ENCODE measurements around the gene GLRA2. TPM values are rescaled to one million over a fixed set of nuclear protein-coding genes. Genes with fewer than 3 reads are reported as not detected.
A peak's percentile ranks its signal among the peaks of the same experiment; 100 is the strongest.
"Not testable (repeated sequence)": the region's sequence is repeated elsewhere in the genome, so short reads cannot be mapped to it uniquely, and the experiment has no call there.

The GLRA2 gene
- total RNA-seq, 2 donors from 2014 or later: not detected

DNA sequence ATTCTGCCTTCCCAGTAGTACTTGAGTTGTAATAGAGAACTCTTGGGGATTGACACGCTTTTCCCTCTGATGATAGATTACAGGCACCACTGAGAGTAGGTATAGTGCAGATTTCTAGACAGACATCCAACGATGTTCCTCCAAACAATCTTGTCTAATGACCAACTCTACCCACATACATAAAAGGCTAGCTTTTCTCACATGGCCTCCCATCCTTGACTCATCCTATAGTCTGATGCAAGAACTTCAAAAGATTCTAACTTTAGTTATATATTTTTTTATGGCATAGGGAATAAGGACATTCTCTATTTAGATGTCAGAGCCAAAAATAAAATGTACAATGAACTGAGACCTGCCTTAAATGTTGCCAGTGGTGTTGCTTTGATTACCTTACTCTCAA is 60.9 kb downstream of the GLRA2 start:
- intact Hi-C loops (cut with DNase I): no loop called here
- no peak for ATAC-seq
- DNase-seq: no peak

DNA sequence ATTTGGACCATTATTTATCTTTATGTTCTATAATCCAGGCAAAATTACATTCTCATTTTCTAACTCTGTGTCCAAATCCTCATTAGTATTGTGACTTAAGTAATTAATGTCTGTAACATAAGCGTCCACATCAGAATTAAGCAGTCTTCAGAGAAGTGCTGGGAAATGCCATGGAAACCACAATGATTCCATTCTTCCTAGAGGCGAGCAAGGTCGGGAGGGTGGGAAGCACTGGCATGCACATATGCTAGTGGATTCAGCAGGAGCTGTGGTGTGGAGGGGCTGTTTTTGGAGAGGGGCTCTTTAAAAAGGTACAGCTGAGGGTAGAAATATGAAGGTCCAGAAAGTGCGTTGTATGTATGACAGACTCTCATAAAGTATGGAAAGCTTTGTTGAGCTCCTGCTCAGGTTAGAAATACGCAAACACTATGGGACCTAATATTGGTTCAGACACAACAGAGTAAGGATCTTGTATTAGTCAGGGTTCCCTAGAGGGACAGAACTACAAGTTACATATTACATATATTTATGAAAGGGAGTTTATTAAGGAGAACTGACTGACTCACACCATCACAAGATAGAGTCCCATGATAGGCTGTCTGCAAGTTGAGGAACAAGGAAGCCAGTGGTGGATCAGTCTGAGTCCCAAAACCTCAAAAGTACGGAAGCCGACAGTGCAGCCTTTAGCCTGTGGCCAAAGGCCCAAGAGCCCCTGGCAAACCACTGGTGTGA is 61.5 kb downstream of the GLRA2 start:
- intact Hi-C loops (cut with DNase I): no loop called here
- ATAC-seq (no peak), DNase-seq (no peak)

DNA sequence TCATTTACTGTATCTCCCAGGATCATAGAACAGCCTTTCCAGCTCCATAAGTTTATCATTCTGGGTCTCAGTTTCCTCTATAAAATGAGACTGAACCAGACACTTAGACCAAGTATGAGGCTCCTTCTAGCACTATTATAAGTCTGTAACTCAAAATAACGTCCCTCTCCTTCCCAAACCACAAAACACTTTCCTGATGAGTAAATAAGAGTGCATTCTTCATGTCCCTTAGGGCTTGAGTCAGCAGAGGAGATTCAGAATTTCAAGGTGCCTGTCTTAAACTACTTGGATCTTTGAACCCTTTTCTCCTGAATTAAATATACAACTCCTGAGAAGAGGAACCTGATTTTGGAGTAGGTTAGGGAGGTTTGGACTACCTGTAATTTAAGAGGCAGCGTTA is 62.6 kb downstream of the GLRA2 start:
- DNase-seq (no peak), ATAC-seq (no peak)
- intact Hi-C loops (cut with DNase I): no loop called here

DNA sequence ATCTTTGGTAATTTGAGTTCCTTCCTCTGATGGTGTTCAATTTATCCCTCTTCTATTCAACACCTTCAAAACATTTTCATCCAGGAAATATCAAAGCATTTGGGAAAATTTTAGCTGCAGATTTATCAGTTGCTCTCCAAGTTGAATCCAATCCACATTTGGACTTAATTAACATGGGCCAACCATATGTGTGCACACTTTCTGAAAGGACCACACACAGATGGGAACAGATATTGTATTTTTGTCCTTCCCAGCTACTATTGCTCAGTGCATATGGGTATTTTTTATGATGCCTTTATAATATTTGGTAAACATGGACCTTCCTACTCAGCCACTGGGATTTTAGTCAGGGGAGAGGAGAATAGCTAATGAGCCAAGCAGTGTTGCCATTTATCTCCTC is 65.2 kb downstream of the GLRA2 start:
- DNase-seq (no peak), ATAC-seq (no peak)
- intact Hi-C loops (cut with DNase I): no loop called here

DNA sequence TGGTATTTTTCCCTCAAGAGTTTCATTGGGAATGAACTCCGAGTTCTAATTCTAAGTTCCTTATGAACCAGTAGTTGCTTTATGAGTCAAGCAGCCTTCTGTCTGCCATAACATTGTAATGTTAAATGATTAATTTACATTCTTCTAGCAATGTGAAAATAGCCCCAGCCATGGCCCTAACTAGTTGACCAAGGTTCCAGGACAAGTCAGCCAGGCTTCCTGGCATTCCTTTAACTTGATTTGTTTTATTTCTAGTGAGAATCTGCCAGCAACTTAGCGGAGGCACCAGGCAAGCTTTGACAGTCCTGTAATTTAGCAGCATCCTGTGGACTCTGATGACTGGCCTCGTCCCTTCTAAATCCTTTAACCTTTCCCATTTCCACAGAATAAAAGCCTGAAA is 69.0 kb downstream of the GLRA2 start:
- DNase-seq (no peak), ATAC-seq (no peak)
- intact Hi-C loops (cut with DNase I): no loop called here

DNA sequence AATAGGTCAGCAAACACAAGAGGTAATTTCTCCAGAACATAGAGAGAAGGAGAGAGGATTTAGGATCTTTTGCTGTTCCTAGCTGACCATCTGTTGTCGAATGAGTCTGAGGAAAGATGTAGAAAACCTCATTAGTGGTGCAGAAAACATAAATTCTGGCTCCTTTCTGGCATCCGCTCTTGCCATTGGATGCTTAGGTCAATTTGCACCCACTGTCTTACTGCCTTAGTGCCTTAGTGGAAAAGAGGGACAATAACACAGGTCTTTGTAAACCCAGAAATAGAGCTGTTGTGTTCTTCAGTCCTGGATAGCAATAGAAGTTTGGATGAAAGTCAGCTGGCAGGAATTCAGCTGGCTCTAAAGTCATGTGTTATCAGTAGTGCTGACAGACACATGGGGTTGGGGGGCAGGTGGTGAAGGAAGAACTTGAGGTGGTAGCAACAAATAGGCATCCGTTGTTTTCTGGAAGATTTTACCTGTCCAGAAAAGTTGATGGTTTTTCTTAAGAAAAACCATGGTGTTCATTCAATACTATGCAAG is 78.2 kb downstream of the GLRA2 start:
- intact Hi-C loops (cut with DNase I): no loop called here
- no peak for DNase-seq
- ATAC-seq: no peak

DNA sequence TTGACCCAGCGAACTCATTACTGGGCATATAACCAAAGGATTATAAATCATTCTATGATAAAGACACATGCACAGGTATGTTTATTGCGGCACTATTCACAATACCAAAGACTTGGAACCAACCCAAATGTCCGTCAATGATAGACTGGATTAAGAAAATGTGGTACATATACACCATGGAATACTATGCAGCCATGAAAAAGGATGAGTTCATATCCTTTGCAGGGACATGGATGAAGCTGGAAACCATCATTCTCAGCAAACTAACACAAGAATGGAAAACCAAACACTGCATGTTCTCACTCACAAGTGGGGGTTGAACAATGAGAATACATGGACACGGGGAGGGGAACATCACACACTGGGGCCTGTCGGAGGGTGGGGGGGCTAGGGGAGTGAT is 83.1 kb downstream of the GLRA2 start:
- ATAC-seq; intact Hi-C loops (cut with DNase I); DNase-seq: not testable (repeated sequence)

DNA sequence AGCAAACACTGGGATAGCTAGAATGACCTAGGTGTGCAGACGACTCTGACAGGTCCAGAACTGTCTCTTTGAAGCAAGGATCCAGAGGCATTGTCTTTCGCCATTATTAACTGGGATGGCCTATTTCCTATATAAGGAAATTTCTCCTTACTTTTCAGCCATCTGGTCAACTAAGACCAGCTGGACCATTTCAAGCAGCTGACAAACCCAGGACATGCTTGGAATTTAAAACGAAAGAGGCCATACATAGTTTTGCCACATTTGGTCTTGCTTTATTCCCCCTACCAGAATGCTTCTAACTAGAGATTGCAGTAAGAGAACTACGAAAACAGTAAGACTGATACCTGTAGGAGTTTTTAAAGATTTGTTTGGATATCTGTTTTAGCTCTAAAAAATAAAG is 87.0 kb downstream of the GLRA2 start:
- intact Hi-C loops (cut with DNase I): no loop called here
- DNase-seq (no peak), ATAC-seq (no peak)

DNA sequence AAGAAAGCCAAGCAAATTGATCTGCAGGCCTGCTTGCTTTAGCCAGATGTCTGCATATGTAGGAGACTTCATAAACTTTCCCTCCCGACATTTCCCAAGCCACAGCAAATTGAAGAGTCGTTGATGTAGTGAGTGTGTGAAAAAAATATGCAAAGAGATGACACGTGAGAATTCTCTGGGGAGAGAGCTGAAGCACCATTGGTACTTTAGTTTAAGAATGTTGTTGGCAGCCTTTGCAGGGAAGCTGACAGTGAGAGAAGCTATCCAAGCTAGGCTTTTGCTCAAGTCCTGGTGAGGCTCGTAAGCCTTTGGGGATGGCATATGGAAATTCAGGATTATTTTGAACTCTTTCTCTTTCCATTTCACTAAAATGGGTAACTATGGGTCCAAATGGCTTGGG is 87.5 kb downstream of the GLRA2 start:
- DNase-seq (no peak), ATAC-seq (no peak)
- intact Hi-C loops (cut with DNase I): no loop called here

DNA sequence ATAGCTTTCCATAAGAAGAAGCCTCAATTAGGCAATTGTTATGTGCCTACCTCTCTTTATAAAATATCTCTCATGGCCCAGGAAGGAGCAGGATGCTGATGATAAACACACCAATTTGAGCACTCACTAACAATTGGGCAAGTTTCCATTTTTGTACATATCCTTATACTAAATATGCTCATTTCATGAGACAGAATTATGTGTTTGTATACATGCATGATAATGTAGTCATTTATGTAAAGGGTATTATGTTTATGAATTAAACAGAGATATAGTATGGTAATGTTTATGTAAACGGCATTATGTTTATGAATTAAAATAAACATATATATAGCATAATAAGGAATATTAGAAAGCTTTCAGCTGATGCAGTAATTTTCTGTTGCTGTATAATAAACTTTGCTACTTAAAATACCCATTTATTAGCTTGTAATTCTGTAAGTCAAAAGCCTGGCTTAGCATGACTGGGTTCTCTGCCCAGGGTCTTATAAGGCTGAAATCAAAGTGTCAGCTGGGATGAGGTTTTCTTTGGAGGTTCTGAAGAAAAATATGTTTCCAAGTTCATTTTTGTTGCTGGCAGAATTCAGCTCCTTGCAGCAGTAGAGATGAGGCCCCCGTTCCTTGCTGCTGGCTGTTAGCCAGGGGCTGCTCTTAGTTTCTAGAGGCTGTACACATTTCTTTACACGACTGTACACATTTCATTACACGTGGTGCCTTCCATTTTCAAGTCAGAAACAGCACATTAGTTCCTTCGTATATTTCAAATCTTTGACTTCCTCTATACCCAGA is 89.0 kb downstream of the GLRA2 start:
- ATAC-seq (no peak), DNase-seq (no peak)

DNA sequence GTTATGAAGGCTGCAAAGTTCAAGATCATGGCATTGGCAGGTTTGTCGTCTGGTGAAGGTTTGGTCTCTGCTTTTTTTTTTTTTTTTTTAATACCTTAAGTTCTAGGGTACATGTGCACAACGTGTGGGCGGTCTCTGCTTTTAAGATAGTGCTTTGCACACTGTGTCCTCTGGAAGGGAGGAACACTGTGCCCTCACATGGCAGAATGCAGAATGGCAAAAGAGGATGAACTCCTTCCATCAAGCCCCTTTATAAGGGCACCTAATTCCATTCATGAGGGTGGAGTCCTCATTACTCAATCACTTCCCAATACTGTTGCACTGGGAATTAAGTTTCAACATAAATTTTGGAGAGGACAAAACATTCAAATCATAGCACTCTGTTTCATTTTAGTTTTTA is 101.4 kb downstream of the GLRA2 start:
- intact Hi-C loops (cut with DNase I): no loop called here
- DNase-seq: no peak
- no peak for ATAC-seq

More for the DNA sequence above, 89.0 kb downstream of the GLRA2 start:
- intact Hi-C loops (cut with DNase I): no loop called here

DNA sequence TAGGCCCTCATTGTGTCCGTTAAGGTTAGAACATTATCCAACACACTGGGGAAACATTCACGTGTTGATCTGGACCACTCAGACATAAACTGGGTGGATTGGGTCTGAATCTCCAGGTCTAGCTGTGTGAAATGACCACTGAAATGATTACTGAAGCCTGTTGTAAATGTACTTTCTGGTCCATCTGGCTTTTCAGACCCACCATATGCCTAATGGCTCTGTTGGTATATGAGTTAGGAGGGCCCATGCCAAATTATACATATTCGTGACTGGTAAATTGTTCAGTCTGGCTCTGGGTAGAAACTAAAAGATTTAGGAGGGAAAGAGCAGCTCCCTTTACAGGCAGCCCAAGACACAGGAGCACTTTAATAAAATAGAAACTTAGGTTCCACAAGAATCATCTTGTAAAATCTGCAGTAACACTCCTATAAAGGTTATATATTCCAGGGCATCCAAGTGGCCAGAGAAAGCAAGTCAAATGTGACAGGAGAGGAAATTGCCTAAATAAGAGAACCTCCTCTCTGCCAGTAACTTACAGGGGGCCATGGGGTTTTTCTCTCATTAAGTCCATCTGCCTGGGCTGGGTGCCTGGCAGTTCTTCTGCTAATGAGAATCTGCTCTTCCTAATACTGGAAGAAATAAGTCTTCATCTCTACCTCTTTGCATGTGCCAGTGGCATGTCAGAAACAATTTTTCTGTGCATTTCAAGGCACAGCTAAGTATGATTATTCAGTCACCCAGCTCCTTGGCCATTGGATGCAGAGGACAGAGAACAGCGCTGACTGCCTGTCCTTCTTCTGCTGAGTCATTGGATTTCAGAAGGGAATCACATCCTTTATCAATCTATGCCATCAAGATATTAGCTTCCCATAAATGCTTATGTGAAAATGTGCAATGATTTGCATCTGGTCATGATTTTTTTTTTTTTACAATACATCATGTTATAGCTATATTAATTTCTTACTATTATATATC is 112.6 kb downstream of the GLRA2 start:
- ATAC-seq: no peak
- intact Hi-C loops (cut with DNase I): no loop called here
- no peak for DNase-seq

DNA sequence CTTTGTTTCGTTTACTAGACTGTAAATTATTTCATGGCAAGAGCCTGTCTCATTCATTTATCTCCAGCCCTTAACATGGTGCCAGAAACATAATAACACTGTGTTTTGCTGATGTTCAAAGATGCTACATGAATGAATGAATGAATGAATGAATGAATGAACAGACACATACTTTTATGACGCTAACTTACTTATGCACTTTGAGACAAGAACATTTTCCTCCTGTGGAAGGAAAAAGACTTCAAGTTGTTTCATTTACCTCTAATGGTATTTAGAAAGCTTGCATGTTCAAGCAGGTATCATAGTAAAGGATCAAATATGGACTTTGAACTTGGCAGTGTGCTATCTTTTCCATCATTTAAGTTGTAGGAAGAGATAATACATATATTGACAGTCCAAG is 131.6 kb downstream of the GLRA2 start:
- intact Hi-C loops (cut with DNase I): no loop called here
- no peak for ATAC-seq

DNA sequence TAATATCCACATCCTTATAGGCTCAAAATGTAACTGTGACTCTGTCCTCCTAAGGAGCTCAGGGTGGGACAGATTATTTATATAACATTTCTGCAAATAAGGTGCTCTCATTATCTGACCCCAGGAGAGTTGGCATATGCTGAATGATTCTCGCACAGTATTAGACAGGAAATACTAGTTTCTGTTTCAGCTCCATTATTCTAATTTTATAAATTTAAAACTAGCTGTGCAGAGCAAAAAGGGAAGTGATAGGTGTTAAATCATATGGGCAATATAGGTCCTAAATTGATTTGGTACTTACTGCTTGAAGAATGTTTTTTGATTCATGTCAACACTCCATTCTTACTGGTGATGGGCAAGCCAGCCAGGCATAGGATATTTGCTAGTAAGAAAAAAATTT is 141.5 kb downstream of the GLRA2 start:
- ATAC-seq (no peak), DNase-seq (no peak)
- intact Hi-C loops (cut with DNase I): no loop called here

More for the DNA sequence above, 131.6 kb downstream of the GLRA2 start:
- DNase-seq: no peak

DNA sequence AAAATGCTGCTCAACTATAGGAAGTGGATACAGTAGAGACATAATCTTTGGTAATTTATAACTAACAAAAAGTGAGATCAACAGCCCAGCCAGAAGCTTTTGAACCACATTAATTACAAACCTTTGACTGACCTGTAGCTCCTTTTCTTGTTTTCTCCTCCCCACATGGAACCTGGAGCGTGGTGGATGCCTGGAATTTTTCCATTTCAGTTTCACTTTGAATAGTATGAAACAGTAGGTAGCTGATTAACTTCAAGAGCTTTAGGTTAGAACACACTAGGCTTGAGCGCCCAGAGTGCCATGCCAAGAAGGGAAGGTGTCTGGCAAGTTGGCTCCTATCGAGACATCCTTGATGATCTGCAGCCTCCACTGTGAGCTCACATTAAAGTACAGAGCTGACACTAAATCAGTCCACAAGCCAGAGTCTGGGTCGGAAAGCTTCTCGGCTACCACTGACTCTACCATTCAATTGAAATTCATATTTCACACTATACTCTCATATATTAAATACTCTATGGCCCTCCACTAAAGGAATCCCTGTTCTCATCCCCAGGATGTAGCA is 143.4 kb downstream of the GLRA2 start:
- no peak for ATAC-seq

DNA sequence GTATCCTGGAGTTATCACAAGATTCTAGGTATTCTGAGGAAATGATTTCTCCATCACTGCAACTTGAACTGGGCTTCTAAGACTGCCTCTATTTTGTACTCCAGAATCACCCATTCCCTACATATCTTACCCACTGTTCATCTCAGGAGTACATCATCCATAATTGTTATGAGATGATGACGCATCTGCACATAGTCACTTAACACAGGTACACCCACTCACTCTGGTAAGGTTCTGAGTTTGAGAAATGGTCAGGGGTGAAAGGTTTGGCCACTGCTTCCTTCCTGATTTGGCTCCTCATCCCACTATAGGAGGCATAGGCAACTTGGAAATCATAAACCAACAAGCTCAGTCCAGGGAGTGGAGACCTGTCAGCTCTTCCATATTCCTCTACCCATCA is 143.9 kb downstream of the GLRA2 start:
- DNase-seq: no peak
- intact Hi-C loops (cut with DNase I): no loop called here
- ATAC-seq: no peak

More for the DNA sequence above, 143.4 kb downstream of the GLRA2 start:
- intact Hi-C loops (cut with DNase I): no loop called here
- no peak for DNase-seq

DNA sequence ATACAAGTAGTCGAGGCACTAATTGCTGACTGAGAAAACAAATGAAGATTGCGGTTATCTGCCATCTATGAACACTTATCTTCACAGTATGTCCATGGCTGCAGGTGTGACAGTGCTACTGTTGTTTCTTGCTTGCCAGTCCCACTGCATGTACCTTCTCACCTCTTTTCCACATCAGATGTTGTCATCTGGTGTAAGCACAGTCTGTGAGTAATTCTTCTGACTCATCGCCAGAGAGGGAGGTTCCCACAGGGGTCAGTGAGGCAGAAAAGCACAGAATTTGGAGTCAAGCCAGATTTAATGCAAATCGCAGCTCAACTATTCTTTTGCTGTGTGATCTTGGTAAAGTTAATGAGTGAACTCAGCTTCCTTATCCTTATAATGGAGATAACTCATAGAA is 144.4 kb downstream of the GLRA2 start:
- DNase-seq (no peak), ATAC-seq (peak in 1 of 2 donors; percentile 64)
- intact Hi-C loops (cut with DNase I): no loop called here

DNA sequence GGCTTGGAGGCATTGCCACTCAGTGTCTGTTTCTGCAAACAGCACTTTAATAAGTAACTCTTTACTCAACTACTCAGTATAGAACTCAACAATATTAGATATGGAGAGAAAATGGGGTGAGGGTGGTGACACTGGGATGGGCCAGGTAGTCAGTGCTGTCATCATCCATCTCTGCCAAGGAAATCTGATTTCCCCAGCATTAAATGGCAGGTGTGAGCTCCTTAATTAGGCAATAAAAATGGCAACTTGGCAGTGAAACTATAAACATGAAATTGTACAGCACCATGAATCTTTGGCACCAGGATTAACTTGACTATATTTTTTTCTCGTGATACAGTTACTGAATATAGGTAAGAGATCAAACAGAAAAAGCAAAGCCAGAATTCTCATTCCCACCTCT is 146.2 kb downstream of the GLRA2 start:
- DNase-seq (no peak), ATAC-seq (no peak)
- intact Hi-C loops (cut with DNase I): no loop called here

DNA sequence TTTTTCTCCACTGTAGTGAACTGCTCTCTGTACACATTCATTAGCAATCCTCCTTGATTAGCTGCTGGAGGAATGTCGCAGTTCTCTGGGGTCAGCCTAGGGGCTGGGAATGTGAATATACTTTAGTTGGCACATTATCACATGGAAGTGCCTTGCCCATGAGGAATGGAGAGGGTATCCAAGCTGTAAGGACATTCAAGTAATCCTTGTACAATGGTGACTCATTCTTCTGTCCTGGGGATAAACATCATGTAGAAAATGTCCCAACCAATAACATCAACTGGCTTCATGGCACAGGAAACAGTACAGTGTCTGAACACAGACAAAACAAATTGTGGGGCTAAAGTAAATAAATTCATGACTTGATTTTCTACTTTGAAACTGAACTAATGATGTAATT is 147.1 kb downstream of the GLRA2 start:
- no peak for DNase-seq
- no peak for ATAC-seq
- intact Hi-C loops (cut with DNase I): no loop called here
